ENCODE measurements around the gene STK32C.
"Not testable (repeated sequence)": the region's sequence is repeated elsewhere in the genome, so short reads cannot be mapped to it uniquely, and the experiment has no call there.

STK32C gene

GRCh38 chr10:132297526-132297925 lies 10.2 kb downstream of the STK32C start:
- Histone ChIP-seq H3K27ac (ENCODE audit: low read depth, low read length) (no peak overlapping the region), H3K27me3 (ENCODE audit: insufficient read depth, low read length) (no peaks in the 10 kb centered on the region), H3K9ac (ENCODE audit: low read depth, low read length) (no peak overlapping the region), H3K4me1 (ENCODE audit: insufficient read depth, low read length) (peaks cover 4% of the 10 kb centered on the region; the same call in 1 of the 2 replicates), H3K36me3 (ENCODE audit: insufficient read depth, low read length) (no peaks in the 10 kb centered on the region), H3K4me3 (ENCODE audit: low read length) (no peak overlapping the region), H3K9me3 (ENCODE audit: insufficient read depth, low read depth, low read length) (no peaks in the 10 kb centered on the region)
- 69% methylated on average over 9 of the region's 9 CpGs for WGBS

DNA sequence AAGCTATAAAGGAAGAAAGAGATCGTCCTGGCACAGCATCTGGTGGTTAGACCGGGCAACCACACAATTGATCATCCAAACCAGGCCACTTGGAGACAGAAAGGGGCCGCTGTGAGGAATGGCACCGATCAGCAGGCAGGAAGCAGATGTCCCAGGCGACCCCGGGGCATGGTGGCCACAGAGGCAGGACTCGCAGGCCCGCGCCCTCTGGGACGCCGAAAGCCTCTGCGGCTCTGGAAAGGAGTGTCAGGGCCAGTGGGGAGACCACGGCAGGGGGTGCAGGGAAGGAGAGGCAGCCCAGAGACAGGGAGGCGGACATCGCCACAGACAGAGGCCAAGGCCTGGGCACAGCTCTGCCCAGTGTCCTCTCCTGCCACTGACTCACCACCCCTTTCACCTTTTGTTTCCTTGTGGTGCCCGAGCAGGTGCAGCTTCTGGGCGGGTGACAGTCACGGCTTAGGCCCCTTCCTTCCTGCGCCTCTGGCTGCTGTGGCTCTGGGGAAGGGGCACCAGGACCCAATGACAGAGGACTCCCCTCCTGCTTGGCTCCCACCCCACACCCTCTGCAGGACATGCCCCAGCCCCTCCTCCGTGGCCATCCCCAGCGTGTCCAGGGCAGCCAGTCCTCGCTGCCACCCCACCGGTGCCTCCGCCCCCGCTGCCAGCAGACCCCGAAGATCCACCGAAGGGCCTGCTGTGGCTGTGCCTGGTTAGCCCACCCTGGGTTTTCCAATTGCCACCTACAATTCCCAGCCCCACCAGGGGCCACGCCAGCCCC lies 10.9 kb downstream of the STK32C start:
- Histone ChIP-seq H3K4me1 (ENCODE audit: insufficient read depth, low read length) (peaks cover 4% of the 10 kb centered on the region; the same call in 1 of the 2 replicates), H3K27me3 (ENCODE audit: insufficient read depth, low read length) (no peaks in the 10 kb centered on the region), H3K27ac (ENCODE audit: low read depth, low read length) (no peak overlapping the region), H3K36me3 (ENCODE audit: insufficient read depth, low read length) (no peaks in the 10 kb centered on the region), H3K9ac (ENCODE audit: low read depth, low read length) (no peak overlapping the region), H3K4me3 (ENCODE audit: low read length) (no peak overlapping the region), H3K9me3 (ENCODE audit: insufficient read depth, low read depth, low read length) (no peaks in the 10 kb centered on the region)
- WGBS: 95% methylated on average over 28 of the region's 28 CpGs

GRCh38 chr10:132295481-132295880 lies 12.3 kb downstream of the STK32C start:
- not testable (repeated sequence) for H3K27me3 ChIP-seq (ENCODE audit: insufficient read depth, low read length); H3K9ac ChIP-seq (ENCODE audit: low read depth, low read length); H3K9me3 ChIP-seq (ENCODE audit: insufficient read depth, low read depth, low read length); H3K27ac ChIP-seq (ENCODE audit: low read depth, low read length); H3K4me3 ChIP-seq (ENCODE audit: low read length); H3K36me3 ChIP-seq (ENCODE audit: insufficient read depth, low read length); H3K4me1 ChIP-seq (ENCODE audit: insufficient read depth, low read length)
- 93% methylated on average over 23 of the region's 23 CpGs for WGBS

- peaks cover 4% of the 10 kb centered on the region; the same call in 1 of the 2 replicates for H3K4me1 ChIP-seq (ENCODE audit: insufficient read depth, low read length)
- no peak overlapping the region for H3K9ac ChIP-seq (ENCODE audit: low read depth, low read length)
- H3K36me3 ChIP-seq (ENCODE audit: insufficient read depth, low read length): no peaks in the 10 kb centered on the region
- H3K27ac ChIP-seq (ENCODE audit: low read depth, low read length): no peak overlapping the region
- H3K4me3 ChIP-seq (ENCODE audit: low read length): no peak overlapping the region
- H3K9me3 ChIP-seq (ENCODE audit: insufficient read depth, low read depth, low read length): no peaks in the 10 kb centered on the region
- H3K27me3 ChIP-seq (ENCODE audit: insufficient read depth, low read length): no peaks in the 10 kb centered on the region
- 76% methylated on average over 23 of the region's 23 CpGs for WGBS
Measured at GRCh38 chr10:132294561-132295318, 13.0 kb downstream of the STK32C start.

- Histone ChIP-seq H3K36me3 (ENCODE audit: insufficient read depth, low read length) (no peaks in the 10 kb centered on the region), H3K27ac (ENCODE audit: low read depth, low read length) (no peak overlapping the region), H3K27me3 (ENCODE audit: insufficient read depth, low read length) (no peaks in the 10 kb centered on the region), H3K4me3 (ENCODE audit: low read length) (no peak overlapping the region), H3K9ac (ENCODE audit: low read depth, low read length) (no peak overlapping the region), H3K4me1 (ENCODE audit: insufficient read depth, low read length) (peaks cover 4% of the 10 kb centered on the region; the same call in 1 of the 2 replicates), H3K9me3 (ENCODE audit: insufficient read depth, low read depth, low read length) (no peaks in the 10 kb centered on the region)
- WGBS: 74% methylated on average over 25 of the region's 25 CpGs
Measured at GRCh38 chr10:132293813-132294520, 13.8 kb downstream of the STK32C start.

DNA sequence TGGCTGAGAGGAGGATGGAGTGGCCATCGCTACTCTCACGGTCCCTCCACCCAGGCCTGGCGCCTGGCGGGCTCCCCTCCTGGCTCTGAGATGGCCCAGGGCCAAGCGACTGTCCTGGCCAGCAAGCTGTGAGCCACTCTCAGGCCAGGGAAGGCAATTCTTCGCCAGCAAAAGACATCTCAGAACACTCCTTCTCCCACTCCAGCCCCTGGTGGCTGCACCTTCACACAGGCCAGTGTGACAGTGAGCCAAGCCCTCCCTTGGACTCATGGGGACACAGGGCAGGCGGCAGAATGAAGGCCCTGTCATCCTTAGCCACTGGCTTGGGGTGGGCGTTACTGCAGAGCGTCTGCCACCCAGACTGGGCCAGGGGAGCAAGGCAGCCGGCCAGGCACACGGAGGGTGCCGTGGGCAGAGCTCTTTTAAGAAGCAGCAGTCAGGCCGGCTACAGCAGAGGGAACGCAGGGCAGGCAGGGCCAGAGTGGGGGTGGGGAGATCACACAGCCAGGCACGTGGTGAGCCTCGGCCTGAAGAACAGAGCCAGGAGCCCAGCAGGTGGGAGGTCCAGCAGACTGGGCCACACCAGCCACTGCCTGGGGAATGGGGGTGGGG lies 14.4 kb downstream of the STK32C start:
- no peak overlapping the region for H3K27ac ChIP-seq (ENCODE audit: low read depth, low read length)

DNA sequence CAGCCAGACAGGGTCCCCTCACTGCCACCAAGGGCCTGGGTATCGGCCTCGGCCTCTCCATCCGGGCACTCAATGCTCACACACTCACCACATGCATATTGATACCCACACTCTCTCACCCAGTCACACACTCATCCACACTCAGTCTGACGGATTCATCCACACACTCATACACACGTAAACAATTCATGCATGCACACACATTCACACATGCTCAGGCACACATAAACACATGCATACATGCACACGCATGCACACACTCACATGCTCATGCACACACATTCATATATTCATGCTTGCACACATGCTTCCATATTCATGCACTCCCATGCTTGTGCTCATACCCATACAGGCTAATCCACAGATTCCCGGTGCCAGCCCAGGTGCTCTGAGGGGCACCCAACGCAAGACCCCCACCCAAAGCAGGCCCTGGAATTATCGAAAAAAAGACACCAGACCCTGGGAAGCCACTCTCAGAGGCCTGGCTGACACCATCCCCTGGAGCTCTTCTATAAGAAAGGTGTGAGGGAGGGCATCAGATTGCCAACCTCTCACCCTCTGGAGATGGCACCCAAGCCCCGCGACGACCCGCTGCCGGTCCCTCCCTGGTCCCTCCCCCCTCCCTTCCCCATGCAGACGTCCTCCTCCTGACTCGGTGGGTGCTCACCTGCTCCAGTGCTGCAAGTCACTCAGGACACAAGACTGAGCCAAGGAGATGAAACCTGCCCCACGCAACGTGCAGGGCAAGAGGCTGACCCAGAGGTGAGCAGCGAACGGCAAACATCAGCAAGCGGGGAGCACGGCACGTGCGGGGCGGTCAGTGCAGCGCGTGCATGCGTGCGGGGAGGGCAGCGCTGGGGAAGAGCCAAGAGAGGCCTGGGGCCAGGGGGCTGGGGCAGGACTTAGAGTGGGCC lies 15.2 kb downstream of the STK32C start:
- no peaks in the 10 kb centered on the region for H3K36me3 ChIP-seq (ENCODE audit: insufficient read depth, low read length)
- 91% methylated on average over 30 of the region's 30 CpGs for WGBS
- H3K4me1 ChIP-seq (ENCODE audit: insufficient read depth, low read length): peaks cover 4% of the 10 kb centered on the region; the same call in 1 of the 2 replicates
- H3K9me3 ChIP-seq (ENCODE audit: insufficient read depth, low read depth, low read length): no peaks in the 10 kb centered on the region
- no peak overlapping the region for H3K27ac ChIP-seq (ENCODE audit: low read depth, low read length)
- no peaks in the 10 kb centered on the region for H3K27me3 ChIP-seq (ENCODE audit: insufficient read depth, low read length)
- no peak overlapping the region for H3K4me3 ChIP-seq (ENCODE audit: low read length)
- no peak overlapping the region for H3K9ac ChIP-seq (ENCODE audit: low read depth, low read length)

More for the DNA sequence above, 14.4 kb downstream of the STK32C start:
- WGBS: 58% methylated on average over 16 of the region's 16 CpGs
- H3K4me1 ChIP-seq (ENCODE audit: insufficient read depth, low read length): peaks cover 4% of the 10 kb centered on the region; the same call in 1 of the 2 replicates
- no peaks in the 10 kb centered on the region for H3K27me3 ChIP-seq (ENCODE audit: insufficient read depth, low read length)
- H3K9ac ChIP-seq (ENCODE audit: low read depth, low read length): no peak overlapping the region
- H3K36me3 ChIP-seq (ENCODE audit: insufficient read depth, low read length): no peaks in the 10 kb centered on the region
- H3K4me3 ChIP-seq (ENCODE audit: low read length): no peak overlapping the region
- no peaks in the 10 kb centered on the region for H3K9me3 ChIP-seq (ENCODE audit: insufficient read depth, low read depth, low read length)

DNA sequence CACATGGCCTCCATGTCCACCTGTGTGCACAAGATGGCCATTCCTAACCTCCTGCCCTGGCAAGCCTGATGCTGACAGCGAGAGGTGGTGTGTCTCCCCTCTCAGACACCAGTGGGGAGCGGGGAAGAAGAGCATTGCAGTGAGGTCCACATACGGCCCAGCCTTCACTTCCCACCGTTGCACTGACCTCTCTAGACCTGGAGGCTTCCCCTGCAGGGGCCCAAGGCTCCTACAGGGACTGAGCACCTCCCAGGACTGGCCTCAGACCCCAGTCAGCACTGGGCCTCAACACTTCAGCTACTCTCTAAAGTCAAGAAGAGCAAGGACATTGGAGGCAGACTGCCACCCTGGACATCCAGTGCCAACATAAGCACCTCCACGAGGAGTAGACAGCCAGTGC lies 15.9 kb downstream of the STK32C start:
- H3K36me3 ChIP-seq (ENCODE audit: insufficient read depth, low read length): no peaks in the 10 kb centered on the region
- no peak overlapping the region for H3K4me3 ChIP-seq (ENCODE audit: low read length)
- no peak overlapping the region for H3K27ac ChIP-seq (ENCODE audit: low read depth, low read length)
- H3K9me3 ChIP-seq (ENCODE audit: insufficient read depth, low read depth, low read length): no peaks in the 10 kb centered on the region
- H3K27me3 ChIP-seq (ENCODE audit: insufficient read depth, low read length): no peaks in the 10 kb centered on the region
- H3K9ac ChIP-seq (ENCODE audit: low read depth, low read length): no peak overlapping the region
- H3K4me1 ChIP-seq (ENCODE audit: insufficient read depth, low read length): peaks cover 4% of the 10 kb centered on the region; the same call in 1 of the 2 replicates
- 89% methylated on average over 5 of the region's 5 CpGs for WGBS

- no peak overlapping the region for H3K4me3 ChIP-seq (ENCODE audit: low read length)
- H3K27ac ChIP-seq (ENCODE audit: low read depth, low read length): no peak overlapping the region
- H3K4me1 ChIP-seq (ENCODE audit: insufficient read depth, low read length): peaks cover 4% of the 10 kb centered on the region; the same call in 1 of the 2 replicates
- H3K9me3 ChIP-seq (ENCODE audit: insufficient read depth, low read depth, low read length): no peaks in the 10 kb centered on the region
- WGBS: 92% methylated on average over 6 of the region's 6 CpGs
- H3K27me3 ChIP-seq (ENCODE audit: insufficient read depth, low read length): no peaks in the 10 kb centered on the region
- H3K36me3 ChIP-seq (ENCODE audit: insufficient read depth, low read length): no peaks in the 10 kb centered on the region
- no peak overlapping the region for H3K9ac ChIP-seq (ENCODE audit: low read depth, low read length)
Measured at GRCh38 chr10:132290631-132291030, 17.1 kb downstream of the STK32C start.

- 74% methylated on average over 2 of the region's 2 CpGs for WGBS
- Histone ChIP-seq H3K9ac (ENCODE audit: low read depth, low read length) (no peak overlapping the region), H3K9me3 (ENCODE audit: insufficient read depth, low read depth, low read length) (no peaks in the 10 kb centered on the region), H3K4me3 (ENCODE audit: low read length) (no peak overlapping the region), H3K27ac (ENCODE audit: low read depth, low read length) (no peak overlapping the region), H3K4me1 (ENCODE audit: insufficient read depth, low read length) (peaks cover 4% of the 10 kb centered on the region; the same call in 1 of the 2 replicates), H3K36me3 (ENCODE audit: insufficient read depth, low read length) (no peaks in the 10 kb centered on the region), H3K27me3 (ENCODE audit: insufficient read depth, low read length) (no peaks in the 10 kb centered on the region)
Measured at GRCh38 chr10:132289439-132289838, 18.3 kb downstream of the STK32C start.
